ENCODE data around the gene FXN.

GRCh38 chr9:69131682-69132081 lies 96.1 kb downstream of the FXN start:
- no peak for TF ChIP-seq CTCF (IDR thresholded peaks at IDR 0.05)
- no peak for TF ChIP-seq POLR2A (IDR thresholded peaks at IDR 0.05)
